Panc1 (cell line): ENCODE data around the gene TRIM28. TPM values are rescaled to one million over a fixed set of nuclear protein-coding genes. Genes with fewer than 3 reads are reported as not detected.
"Not testable (repeated sequence)": the region's sequence is repeated elsewhere in the genome, so short reads cannot be mapped to it uniquely, and the experiment has no call there.

Experiments
- ATAC-seq: fragments of 200-7000 bp; cut with Tn5 transposase; 2 replicates; pipeline ENCODE4 v1.9.1; 2020; ENCODE audit warnings: mild to moderate bottlenecking, moderate library complexity
- BruUV-seq: library from RNA; stranded (reverse); fragments of 400-500 nt; replicated peaks from 2 replicates; lab custom pipeline; 2021; lab: Mats Ljungman, UMichigan
- CTCF ChIA-PET: fragments of 300-600 bp; sonication (Branson Sonifier 250); formaldehyde crosslinking; loops from one replicate; lab custom pipeline; 2022; ENCODE audit warnings: antibody characterized with exemption; lab: Charles Lee
- POLR2A ChIA-PET: fragments of 300-600 bp; sonication (Branson Sonifier 250); formaldehyde crosslinking; loops from one replicate; lab custom pipeline; 2022; ENCODE audit warnings: antibody characterized with exemption; lab: Charles Lee
- DNase-seq: peaks from one replicate; pipeline ENCODE4 v3.0.0-alpha.2; 2010; ENCODE audit warnings: low read depth, low spot score
- H3K27ac ChIP-seq: 2 replicates; pipeline ENCODE4 v1.5.1; 2011; ENCODE audit warnings: mild to moderate bottlenecking, low read length, inconsistent platforms
- H3K27me3 ChIP-seq: fragments of 200-500 bp; sonication (Bioruptor generic); 2 replicates; pipeline ENCODE4 v1.6.0; 2014; ENCODE audit warnings: low read length, inconsistent platforms; ENCODE audit not compliant: control insufficient read depth, insufficient read depth
- H3K36me3 ChIP-seq: fragments of 200-500 bp; sonication (Bioruptor generic); 2 replicates; pipeline ENCODE4 v1.5.1; 2014; ENCODE audit warnings: inconsistent platforms, mild to moderate bottlenecking, low read length, moderate library complexity; ENCODE audit not compliant: control insufficient read depth, insufficient read depth
- H3K4me1 ChIP-seq: 2 replicates; pipeline ENCODE4 v1.5.1; 2011; ENCODE audit warnings: inconsistent platforms, mild to moderate bottlenecking, low read length, moderate library complexity; ENCODE audit not compliant: control insufficient read depth, insufficient read depth
- H3K4me3 ChIP-seq, 2 experiments: 2 replicates each; pipeline ENCODE4 v1.5.1; 2011 to 2012; ENCODE audit warnings: low read depth in 2 of 2, low read length in 2 of 2, mild to moderate bottlenecking in 2 of 2, inconsistent platforms in 1 of 2, moderate library complexity in 1 of 2
- H3K9me3 ChIP-seq: fragments of 200-500 bp; sonication (Bioruptor generic); 2 replicates; pipeline ENCODE4 v1.5.1; 2014; ENCODE audit warnings: low read depth, mild to moderate bottlenecking, inconsistent platforms, low read length, moderate library complexity; ENCODE audit not compliant: control insufficient read depth, insufficient read depth
- POLR2AphosphoS5 ChIP-seq: IDR thresholded peaks from 2 replicates; pipeline ENCODE4 v1.6.1; 2012; ENCODE audit warnings: mild to moderate bottlenecking, low read depth, low read length, moderate library complexity
- SIN3A ChIP-seq: IDR thresholded peaks from 2 replicates; pipeline ENCODE4 v1.6.1; 2012; ENCODE audit warnings: low read depth, mild to moderate bottlenecking, low read length, moderate library complexity, borderline replicate concordance; ENCODE audit not compliant: insufficient read depth
- TCF7L2 ChIP-seq: IDR thresholded peaks from 2 replicates; pipeline ENCODE4 v1.6.1; 2011; ENCODE audit warnings: mild to moderate bottlenecking, low read depth, low read length, inconsistent platforms
- in situ Hi-C: cut with HindIII; loops from 2 replicates; pipeline ENCODE4 v1.10.0; 2016; ENCODE audit warnings: low sequenced_read_pairs, low pct_unique_long_range_greater_than_20kb
- intact Hi-C: fragments of 100-400 bp; cut with micrococcal nuclease; formaldehyde crosslinking; loops from one replicate; pipeline ENCODE4 v1.10.0; 2022; ENCODE audit not compliant: unreplicated experiment
- total RNA-seq: library from RNA; stranded (reverse); gene quantifications from one replicate; pipeline ENCODE4 v1.2.1, GENCODE V29; 2021; ENCODE audit not compliant: unreplicated experiment
- TF ChIP-seq, protein P1 (sequence below): fragments of 450-650 bp; IDR thresholded peaks from 2 replicates; pipeline ENCODE4 v1.5.1; 2017; ENCODE audit warnings: mild to moderate bottlenecking
- TF ChIP-seq, protein P2 (sequence below), 2 experiments: IDR thresholded peaks; 2 replicates each; pipeline ENCODE4 v1.6.1; 2011 to 2012; ENCODE audit warnings: low read depth in 2 of 2, control low read depth in 1 of 2, low read length in 1 of 2, mild to moderate bottlenecking in 1 of 2, moderate library complexity in 1 of 2; ENCODE audit not compliant: insufficient read depth in 1 of 2

The TRIM28 gene
- total RNA-seq, 1 experiment from 2014 or later = 767 TPM

DNA sequence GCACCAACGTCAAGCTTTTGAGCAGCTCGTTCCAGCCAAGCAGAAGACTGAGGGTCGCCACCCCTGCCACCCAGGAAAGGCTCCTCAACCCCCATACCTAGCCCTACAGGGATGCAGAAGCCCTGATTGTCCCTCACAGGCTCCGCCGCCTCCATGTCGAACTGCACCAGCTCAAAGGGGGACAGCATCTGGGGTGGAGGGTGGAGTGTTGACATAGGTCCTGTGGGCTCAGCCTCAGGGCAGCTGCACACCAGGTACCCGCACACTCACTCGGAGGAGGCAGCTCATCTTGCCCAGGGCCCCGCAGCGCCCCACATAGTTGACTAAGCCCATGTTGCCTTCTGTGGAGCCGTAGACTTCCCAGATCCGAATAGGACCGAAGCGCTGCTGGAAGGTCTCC, 43.6 kb upstream of the TRIM28 start:
- POLR2A ChIA-PET = no interaction called here

DNA sequence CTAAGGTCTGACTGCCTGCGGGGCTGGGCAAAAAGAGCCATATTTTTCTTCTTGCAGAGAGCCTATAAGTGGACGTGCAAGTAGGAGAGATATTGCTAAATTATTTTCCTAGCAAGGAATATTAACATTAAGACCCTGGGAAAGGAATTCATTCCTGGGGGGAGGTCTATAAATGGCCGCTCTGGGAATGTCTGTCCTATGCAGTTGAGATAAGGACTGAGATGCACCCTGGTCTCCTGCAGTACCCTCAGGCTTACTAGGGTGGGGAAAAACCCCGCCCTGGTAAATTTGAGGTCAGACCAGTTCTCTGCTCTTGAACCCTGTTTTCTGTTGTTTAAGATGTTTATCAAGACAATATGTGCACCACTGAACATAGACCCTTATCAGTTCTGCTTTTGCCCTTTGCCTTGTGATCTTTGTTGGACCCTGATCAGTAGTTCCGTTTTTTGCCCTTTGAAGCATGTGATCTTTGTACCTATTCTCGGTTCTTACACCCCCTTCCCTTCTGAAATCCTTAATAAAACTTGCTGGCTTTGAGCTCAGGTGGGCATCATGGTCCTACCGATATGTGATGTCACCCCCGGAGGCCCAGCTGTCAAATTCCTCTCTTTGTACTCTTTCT, 36.2 kb upstream of the TRIM28 start:
- not testable (repeated sequence) for BruUV-seq, H3K4me1 ChIP-seq

More for the DNA sequence above, 43.6 kb upstream of the TRIM28 start:
- peaks cover 6% of the 10 kb centered on the region; the same call in 1 of the 2 replicates for H3K4me1 ChIP-seq
- no peaks in the 10 kb centered on the region for H3K9me3 ChIP-seq
- no peak for ATAC-seq
- intact Hi-C loops (no loop called here), in situ Hi-C loops (no loop called here)
- H3K36me3 ChIP-seq = peaks cover 3% of the 10 kb centered on the region; the same call in 1 of the 2 replicates
- CTCF ChIA-PET = no interaction called here
- H3K27me3 ChIP-seq = no peaks in the 10 kb centered on the region
- H3K4me3 ChIP-seq = peak overlapping the region; percentile 65 to 83
- TF ChIP-seq TCF7L2 = no peak
- no peak for TF ChIP-seq SIN3A
- TF ChIP-seq, protein P1, sequence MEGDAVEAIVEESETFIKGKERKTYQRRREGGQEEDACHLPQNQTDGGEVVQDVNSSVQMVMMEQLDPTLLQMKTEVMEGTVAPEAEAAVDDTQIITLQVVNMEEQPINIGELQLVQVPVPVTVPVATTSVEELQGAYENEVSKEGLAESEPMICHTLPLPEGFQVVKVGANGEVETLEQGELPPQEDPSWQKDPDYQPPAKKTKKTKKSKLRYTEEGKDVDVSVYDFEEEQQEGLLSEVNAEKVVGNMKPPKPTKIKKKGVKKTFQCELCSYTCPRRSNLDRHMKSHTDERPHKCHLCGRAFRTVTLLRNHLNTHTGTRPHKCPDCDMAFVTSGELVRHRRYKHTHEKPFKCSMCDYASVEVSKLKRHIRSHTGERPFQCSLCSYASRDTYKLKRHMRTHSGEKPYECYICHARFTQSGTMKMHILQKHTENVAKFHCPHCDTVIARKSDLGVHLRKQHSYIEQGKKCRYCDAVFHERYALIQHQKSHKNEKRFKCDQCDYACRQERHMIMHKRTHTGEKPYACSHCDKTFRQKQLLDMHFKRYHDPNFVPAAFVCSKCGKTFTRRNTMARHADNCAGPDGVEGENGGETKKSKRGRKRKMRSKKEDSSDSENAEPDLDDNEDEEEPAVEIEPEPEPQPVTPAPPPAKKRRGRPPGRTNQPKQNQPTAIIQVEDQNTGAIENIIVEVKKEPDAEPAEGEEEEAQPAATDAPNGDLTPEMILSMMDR = no peak
- no peak for TF ChIP-seq POLR2AphosphoS5
- TF ChIP-seq, protein P2, sequence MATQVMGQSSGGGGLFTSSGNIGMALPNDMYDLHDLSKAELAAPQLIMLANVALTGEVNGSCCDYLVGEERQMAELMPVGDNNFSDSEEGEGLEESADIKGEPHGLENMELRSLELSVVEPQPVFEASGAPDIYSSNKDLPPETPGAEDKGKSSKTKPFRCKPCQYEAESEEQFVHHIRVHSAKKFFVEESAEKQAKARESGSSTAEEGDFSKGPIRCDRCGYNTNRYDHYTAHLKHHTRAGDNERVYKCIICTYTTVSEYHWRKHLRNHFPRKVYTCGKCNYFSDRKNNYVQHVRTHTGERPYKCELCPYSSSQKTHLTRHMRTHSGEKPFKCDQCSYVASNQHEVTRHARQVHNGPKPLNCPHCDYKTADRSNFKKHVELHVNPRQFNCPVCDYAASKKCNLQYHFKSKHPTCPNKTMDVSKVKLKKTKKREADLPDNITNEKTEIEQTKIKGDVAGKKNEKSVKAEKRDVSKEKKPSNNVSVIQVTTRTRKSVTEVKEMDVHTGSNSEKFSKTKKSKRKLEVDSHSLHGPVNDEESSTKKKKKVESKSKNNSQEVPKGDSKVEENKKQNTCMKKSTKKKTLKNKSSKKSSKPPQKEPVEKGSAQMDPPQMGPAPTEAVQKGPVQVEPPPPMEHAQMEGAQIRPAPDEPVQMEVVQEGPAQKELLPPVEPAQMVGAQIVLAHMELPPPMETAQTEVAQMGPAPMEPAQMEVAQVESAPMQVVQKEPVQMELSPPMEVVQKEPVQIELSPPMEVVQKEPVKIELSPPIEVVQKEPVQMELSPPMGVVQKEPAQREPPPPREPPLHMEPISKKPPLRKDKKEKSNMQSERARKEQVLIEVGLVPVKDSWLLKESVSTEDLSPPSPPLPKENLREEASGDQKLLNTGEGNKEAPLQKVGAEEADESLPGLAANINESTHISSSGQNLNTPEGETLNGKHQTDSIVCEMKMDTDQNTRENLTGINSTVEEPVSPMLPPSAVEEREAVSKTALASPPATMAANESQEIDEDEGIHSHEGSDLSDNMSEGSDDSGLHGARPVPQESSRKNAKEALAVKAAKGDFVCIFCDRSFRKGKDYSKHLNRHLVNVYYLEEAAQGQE (IDR thresholded peaks at IDR 0.05; ENCODE audit: insufficient read depth in 1 of 2, low read depth in 2 of 2, low read length in 1 of 2) = no peak
- no TSS peak for BruUV-seq
- peak overlapping the region; percentile 98 for H3K27ac ChIP-seq
- no peak for DNase-seq

DNA sequence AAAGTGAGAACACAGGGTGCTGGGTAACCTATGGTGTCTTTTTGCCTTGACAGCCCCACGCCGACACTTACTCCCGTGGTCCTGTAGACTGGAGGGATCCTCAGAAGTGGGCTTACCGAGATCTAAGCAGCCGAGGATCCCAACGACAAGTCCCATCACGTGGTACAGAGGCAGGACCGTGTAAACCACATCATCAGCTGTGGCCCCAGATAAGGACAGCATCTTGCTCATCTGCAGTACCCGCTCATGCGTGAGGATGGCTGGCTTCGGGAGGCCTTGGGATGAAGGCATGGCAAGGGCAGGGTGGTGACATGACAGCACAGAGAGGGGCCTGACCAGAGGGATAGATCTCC, 34.2 kb upstream of the TRIM28 start:
- H3K36me3 ChIP-seq = peaks cover 2% of the 10 kb centered on the region; the same call in 1 of the 2 replicates
- no peak overlapping the region for H3K27ac ChIP-seq
- H3K9me3 ChIP-seq = no peaks in the 10 kb centered on the region
- ChIA-PET POLR2A (no interaction called here), CTCF (interaction anchor here (0.7 kb wide), 1 partner anchor 45 kb away, joined by 4 read pairs; the partner anchor contains the start of gene CHMP2A)
- intact Hi-C loops (no loop called here), in situ Hi-C loops (no loop called here)
- TF ChIP-seq, protein P1 = no peak
- TF ChIP-seq TCF7L2 = no peak
- TF ChIP-seq, protein P2 (IDR thresholded peaks at IDR 0.05; ENCODE audit: insufficient read depth in 1 of 2, low read depth in 2 of 2, low read length in 1 of 2) = no peak
- no peak for TF ChIP-seq SIN3A
- no peak for TF ChIP-seq POLR2AphosphoS5
- DNase-seq = no peak
- no TSS peak for BruUV-seq
- no peak overlapping the region for H3K4me3 ChIP-seq
- no peak for ATAC-seq
- no peaks in the 10 kb centered on the region for H3K27me3 ChIP-seq
- peaks cover 9% of the 10 kb centered on the region for H3K4me1 ChIP-seq

More for the DNA sequence above, 36.2 kb upstream of the TRIM28 start:
- H3K9me3 ChIP-seq, H3K36me3 ChIP-seq, H3K27me3 ChIP-seq, intact Hi-C loops, H3K4me3 ChIP-seq, H3K27ac ChIP-seq, DNase-seq, in situ Hi-C loops, ATAC-seq: not testable (repeated sequence)
- POLR2A ChIA-PET = interaction anchor here (0.8 kb wide), 1 partner anchor 9 kb away, joined by 3 read pairs; no protein-coding TSS in a partner anchor
- CTCF ChIA-PET = interaction anchor here (0.7 kb wide), 1 partner anchor 51 kb away, joined by 3 read pairs; no protein-coding TSS in a partner anchor
